HTERT RPE-1 (cell line): ENCODE data around the gene ZMYND19.
"Not testable (repeated sequence)": the region's sequence is repeated elsewhere in the genome, so short reads cannot be mapped to it uniquely, and the experiment has no call there.

Experiments
- in situ Hi-C: fragments of 300-500 bp; cut with MboI; formaldehyde crosslinking; loops from 4 replicates; pipeline ENCODE4 v1.14.3; 2020; ENCODE audit warnings: low sequenced_read_pairs

The ZMYND19 gene

DNA sequence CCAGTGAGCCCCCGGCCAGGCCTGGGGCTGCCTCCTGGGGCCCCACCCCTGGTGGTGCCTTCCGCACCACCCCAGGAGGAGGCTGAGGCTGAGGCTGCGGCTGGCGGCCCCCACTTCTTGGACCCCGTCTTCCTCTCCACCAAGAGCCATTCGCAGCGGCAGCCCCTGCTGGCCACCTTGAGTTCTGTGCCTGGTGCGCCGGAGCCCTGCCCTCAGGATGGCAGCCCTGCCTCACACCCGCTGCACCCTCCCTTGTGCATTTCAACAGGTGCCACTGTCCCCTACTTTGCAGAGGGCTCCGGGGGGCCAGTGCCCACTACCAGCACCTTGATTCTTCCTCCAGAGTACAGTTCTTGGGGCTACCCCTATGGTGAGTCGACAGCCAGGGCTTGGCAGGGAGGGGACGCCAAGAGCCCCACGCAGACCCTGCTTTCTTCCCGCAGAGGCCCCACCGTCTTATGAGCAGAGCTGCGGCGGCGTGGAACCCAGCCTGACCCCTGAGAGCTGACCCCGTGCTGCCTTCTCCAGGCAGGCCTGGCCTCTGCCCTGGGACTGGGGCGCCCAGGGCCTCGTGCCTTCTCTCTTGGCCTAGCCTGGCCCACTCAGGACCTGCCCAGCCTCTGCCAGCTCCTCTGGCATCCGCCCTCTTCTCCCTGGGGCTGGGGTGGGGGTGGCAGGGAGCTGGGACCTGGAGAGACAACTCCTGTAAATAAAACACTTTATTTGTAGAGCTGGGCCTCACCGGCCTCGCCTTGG, 24.5 kb upstream of the ZMYND19 start:
- in situ Hi-C loops = no loop called here

- in situ Hi-C loops = no loop called here
Observed at GRCh38 chr9:137613738-137614523, 23.6 kb upstream of the ZMYND19 start.

DNA sequence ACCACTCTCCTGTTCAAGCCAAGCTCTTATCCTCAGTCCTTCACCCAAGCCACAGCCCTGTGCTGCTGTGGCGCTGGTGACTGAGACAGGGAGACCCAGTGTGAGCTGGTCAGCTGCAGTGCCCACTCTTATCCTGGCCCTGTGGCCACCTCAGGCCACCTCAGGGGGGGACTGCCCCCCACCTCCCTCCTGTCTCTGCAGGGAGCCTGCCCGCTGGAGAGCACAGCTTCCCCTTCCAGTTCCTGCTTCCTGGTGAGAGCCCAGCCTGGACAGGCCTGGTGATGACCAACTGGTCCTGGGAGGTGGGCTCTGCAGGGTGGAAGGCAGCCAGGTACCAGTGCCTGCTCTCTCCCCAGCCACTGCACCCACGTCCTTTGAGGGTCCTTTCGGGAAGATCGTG, 22.9 kb upstream of the ZMYND19 start:
- in situ Hi-C loops = no loop called here

GRCh38 chr9:137612741-137613142, 22.4 kb upstream of the ZMYND19 start:
- in situ Hi-C loops = no loop called here

DNA sequence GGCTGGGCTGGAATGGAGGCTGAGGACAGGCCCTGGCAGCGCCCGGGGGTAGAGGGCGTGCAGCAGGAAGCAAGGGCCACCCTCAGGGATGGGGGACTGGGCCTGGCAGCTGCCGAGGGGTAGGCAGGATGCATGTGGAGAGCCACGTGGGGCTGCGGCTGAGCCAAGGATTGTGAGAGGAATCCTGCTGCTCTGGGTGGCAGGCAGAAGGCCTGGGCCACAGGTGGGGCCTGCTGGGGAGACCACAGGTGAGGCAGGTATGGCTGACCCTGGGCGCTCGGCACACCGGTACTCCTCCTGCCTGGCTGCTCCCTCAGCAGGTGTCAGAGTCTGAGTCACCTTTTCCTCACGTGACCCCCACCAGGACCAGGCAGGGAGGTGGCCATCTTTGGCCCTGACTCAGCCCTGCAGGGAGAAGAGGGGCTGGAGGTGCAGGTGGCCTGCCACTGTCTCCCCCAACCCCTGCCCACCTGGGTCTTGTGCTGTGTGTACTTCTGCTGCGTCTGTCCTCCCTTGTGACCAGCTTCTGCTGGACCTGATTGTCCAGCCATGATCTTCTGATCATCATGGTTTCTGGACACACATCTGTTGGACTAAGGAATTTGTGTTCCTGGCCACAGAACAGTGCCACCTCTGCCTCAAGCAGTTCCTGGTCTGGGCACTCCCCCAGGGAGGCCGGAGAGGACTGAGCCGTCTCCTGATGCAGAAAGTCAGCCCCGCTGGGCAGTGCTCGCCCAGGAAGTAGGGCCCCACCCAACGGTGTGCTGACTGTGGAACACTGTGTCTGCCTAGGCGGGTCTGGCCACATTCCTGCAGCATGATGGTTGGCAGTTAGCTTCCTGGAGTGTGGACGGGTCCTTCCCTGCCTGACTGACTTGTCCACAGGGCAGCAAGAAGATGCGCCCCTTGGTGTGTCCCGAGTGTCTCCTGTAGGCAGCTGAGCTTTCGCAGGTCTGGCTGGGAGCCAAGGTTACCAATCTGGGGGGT, 21.6 kb upstream of the ZMYND19 start:
- in situ Hi-C loops = no loop called here

GRCh38 chr9:137610944-137611343, 20.6 kb upstream of the ZMYND19 start:
- in situ Hi-C loops = no loop called here

DNA sequence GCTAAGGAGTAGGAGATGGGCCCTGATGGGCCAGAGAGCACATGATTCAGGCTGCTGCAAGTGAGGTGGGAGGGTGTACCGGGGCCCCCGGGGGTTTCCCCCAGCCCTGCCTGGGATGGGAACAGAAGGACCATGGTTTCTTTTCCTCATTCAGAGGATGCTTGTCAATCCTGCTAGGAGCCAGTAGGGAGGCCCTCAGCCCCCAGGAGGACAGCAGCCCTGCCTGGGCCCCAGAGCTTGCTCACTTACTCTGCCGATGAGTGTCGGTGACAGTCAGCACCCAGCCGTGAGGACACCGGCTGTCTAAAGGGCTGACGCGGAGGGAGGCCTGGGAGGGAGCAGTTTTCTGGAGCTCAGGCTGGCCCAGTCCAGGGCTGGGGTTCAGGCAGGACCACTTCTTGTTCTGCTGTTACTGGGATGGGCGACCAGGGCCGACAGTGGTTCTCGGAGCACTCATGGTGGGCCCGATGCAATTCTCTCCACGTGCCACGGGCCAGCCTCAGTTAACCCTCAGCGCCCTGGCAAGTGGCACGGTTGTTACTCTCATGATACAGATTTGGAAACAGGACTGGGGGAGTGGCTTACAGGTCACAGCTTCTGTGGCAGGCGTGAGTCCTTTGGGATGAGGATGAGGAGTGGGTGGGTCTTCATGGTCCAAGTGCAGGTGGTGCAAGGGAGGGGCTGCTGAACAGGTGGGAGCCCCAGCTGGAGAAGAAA, 17.0 kb upstream of the ZMYND19 start:
- in situ Hi-C loops = no loop called here

- in situ Hi-C loops = no loop called here
Observed at GRCh38 chr9:137606734-137607138, 16.4 kb upstream of the ZMYND19 start.

DNA sequence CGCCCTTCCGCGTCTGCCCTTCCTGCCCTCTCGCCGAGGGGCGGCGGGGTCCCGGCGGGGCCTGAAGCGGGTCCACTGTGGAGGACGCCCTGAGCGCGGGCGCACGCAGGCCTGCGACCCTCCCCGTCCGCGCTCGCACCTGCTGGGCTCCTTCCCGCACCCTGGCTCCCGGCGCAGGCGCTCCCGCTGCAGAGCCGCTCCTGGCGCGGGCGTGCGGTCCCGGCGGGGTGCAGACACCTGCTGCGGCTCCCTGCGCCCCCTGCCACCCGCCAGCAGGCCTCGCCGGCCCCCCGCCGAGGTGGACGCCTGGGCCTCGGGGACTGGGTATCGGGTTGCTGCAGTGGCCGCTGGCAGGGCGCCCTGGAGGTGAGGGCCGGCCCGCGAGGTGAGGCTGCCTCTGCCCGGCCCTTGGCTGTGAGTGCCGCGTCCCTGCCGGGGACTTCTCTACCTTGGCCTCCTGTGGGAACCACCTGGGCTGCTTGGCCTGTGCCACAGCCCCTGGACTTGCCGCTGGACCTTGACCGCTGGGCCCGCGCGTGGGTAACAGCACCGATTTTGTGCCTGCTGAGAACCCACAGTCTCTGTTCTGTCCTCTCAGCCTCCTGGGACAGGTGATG, 15.8 kb upstream of the ZMYND19 start:
- in situ Hi-C loops = no loop called here

- in situ Hi-C loops = no loop called here
Observed at GRCh38 chr9:137605121-137606004, 15.1 kb upstream of the ZMYND19 start, which contains the start of gene ARRDC1. ARRDC1 (plus strand) TSS chr9:137605686; CDS start chr9:137605718, 32 bp downstream.

GRCh38 chr9:137604345-137605086, 14.2 kb upstream of the ZMYND19 start:
- in situ Hi-C loops = no loop called here

DNA sequence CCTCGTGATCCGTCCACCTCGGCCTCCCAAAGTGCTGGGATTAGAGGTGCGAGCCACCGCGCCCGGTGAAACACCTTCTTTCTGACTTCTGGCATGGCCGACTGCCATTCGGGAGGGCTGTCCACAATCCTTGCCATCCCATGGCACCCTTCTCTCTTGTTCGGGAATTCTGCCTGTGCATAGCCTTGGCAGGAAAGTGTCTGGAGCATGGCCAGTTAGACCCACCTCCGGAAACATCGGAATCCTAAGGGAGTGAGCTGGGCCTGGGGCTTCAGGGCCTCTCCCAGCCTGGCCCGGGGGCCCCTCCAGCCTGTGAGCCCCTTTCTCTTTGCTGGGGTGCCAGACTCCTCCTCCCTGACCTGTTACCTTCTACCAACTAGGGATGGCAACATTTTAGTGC, 13.6 kb upstream of the ZMYND19 start:
- in situ Hi-C loops = no loop called here

DNA sequence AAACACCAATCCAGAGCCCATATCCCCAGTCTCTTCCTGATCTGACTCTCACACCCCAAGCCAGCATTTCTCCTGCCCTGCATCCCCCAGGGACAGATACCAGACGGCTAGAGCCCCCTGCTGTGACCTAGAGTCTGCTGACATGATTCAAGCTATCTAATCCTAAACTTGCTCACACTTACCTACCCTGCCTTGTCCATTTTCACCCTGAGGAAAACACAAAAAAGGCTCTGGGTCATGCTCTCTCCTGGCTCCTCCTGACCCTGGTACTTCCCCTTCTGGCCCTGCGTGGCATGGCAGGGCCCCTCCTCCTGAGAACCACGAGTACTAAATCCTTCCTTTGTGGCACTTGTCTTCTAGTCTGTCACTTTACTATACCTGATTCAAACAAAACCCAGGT, 12.3 kb upstream of the ZMYND19 start:
- in situ Hi-C loops = no loop called here

DNA sequence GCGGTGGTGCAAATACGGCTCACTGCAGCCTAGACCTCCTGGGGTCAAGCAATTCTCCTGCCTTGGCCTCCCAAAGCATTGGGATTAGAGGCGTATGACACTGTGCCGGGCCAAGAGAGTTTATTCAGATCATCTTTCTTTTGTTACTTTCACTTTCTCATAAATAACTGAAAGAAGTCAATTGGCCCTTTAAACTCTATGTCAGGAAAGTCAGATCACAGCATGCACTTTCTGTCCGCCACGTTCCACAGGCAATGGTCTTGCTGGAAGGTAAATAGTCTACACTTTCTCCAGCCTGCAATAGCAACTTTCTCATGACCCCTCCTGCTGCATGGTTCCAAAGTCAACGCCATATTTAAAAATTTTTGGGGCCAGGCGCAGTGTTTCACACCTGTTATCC, 8.6 kb upstream of the ZMYND19 start:
- in situ Hi-C loops = no loop called here

DNA sequence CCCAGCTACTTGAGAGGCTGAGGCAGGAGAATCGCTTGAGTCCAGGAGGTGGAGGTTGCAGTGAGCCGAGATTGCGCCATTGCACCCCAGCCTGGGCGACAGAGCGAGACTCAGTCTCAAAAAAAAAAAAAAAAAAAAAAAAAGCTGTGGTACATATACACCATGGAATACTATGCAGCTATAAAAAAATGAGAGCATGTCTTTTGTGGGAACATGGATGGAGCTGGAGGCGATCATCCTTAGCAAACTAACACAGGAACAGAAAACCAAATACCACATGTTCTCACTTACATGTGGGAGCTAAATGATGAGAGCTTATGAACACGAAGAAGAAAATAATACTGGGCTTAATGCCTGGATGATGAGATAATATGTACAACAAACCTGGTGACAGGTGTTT, 6.3 kb upstream of the ZMYND19 start:
- in situ Hi-C loops = not testable (repeated sequence)

DNA sequence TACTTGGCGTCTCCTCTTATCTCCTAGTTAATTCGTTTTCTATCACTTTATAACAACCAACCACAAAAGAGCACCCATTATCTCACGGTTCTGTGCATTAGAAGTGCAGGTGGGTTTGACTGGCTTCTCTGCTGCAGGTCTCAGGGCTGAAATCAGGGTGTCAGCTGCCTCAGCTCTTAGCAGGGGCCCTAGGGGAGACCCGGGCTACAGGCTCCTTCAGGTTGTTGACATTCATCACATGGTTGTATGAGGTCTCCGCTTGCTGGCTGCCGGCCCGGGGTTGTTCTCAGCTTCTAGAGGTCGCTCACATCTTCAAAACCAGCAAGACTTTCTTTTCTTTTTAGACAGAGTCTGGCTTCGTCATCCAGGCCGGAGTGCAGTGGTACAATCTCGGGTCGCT, 2.9 kb upstream of the ZMYND19 start:
- in situ Hi-C loops = no loop called here

- in situ Hi-C loops = no loop called here
Observed at GRCh38 chr9:137592767-137593166, 2.5 kb upstream of the ZMYND19 start.

- in situ Hi-C loops = no loop called here
Observed at GRCh38 chr9:137590123-137590468, 216 bp downstream of the ZMYND19 start.
